GM04504 (cell line): ENCODE measurements around the gene SLC24A3.

ENCODE experiments used
- DNase-seq: peaks from one replicate; pipeline ENCODE4 v3.0.0-alpha.2; 2012; ENCODE audit warnings: low read depth

SLC24A3 gene

DNA sequence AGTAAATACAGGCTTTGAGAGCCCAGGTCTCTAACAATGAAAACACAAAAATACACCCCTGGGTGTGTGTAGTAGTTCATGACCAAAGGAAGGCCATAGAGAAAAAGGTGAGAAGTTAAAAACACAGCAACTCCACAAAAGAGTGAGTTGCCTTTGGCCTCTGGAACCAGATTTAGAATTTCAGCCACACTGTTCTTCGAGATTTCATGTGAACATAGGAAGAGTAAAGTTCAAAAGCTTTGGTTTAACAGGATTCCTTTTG is 502.1 kb downstream of the SLC24A3 start:
- no peak for DNase-seq

DNA sequence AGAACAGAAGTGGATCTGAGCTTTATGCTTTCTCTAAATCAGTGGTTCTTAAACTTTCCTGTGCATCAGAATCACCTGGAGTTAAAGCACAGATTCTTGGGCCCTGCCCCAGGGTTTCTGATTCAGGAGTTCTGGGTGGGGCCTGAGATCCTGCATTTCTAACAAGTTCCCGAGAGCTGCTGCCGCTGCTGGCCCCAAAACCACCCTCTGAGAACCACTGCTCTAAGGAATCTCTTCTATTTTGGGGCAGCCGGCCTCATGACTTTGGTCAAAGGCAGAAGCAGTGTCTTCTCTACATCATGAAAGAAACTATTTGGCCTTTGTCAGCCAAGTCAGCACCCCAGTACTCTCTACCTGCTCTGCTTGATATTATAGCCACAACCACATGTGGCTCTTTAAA is 503.5 kb downstream of the SLC24A3 start:
- DNase-seq: no peak

DNA sequence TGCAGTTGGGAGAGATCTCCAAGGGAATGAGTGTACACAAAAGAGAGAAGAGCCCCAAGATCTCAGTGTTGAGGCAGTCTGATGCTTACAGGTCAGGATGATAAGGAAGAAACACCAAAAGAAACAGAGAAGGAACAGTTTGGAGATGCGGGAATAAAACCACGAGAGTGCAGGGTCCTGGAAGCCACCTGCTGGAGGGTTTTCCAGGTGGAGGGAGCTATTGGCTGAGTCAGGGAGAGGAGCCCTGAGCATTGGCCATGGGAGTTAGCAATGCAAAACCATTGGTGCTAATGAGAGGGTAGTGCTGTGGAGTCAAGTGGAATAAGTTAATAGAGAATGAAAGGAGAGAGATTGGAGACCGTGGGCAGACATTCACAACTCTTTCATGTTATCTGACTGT is 506.4 kb downstream of the SLC24A3 start:
- DNase-seq: no peak

DNA sequence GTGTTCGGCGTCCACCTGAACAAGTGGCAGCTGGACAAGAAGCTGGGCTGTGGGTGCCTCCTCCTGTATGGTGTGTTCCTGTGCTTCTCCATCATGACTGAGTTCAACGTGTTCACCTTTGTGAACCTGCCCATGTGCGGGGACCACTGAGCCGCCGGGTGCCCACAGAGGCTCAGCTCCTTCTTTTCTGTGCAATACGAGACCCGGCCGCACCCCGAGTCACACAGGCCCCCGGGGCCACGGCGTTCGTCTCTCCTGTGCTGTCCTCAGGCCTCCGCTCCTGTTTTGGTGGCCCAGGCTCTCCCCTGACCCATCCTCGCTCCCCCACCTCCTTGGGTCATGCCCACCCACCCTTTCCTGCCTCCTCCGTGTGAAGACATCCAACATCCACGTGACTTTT is 508.5 kb downstream of the SLC24A3 start:
- DNase-seq: no peak

DNA sequence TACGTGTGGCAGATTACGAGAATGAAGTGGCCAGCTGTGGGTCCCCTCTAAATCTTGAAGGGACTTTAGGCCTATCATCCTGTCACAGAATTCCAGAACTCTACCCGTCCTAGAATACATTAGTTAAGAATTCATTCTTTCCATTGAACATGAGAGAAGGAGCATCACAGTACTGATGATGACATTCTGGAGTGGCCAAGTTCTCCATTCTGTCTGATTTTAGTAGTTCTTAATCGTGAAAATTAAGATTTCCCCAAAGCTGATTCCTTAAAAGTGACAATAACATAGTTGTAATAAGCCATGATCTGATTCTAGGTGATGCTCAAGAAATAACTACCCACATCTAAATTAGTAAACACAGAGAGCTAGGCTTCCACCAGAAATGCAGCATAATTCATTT is 510.6 kb downstream of the SLC24A3 start:
- no peak for DNase-seq

DNA sequence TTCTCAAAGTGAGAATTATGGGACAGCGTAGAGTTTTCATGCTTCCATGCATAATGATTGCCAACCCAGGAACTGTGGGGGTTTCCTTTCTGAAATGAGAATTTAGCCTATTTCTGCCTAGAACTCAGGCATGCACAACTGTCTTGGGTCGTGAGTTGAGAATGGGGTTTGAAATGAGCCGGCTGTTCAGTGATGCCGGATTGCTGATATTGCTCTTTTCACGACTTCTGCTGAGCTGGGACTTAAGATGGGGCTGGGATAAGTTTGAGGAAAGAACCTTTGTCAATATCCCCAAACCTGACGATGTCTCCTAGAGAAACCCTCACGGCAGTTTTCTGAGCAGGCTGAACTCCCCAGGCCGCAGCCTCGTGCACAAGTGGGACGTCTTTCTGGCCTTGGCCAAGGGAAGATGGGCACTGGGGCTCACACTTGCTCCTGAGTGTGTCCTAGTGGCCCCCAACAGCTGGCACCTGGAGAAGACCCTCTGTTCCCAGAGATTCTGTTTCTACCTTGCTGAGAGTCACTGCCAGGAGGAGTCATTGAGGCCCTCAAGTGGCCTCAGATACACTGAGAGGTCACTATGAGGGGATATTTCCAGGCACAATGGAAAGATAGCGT is 511.5 kb downstream of the SLC24A3 start:
- DNase-seq: no peak

DNA sequence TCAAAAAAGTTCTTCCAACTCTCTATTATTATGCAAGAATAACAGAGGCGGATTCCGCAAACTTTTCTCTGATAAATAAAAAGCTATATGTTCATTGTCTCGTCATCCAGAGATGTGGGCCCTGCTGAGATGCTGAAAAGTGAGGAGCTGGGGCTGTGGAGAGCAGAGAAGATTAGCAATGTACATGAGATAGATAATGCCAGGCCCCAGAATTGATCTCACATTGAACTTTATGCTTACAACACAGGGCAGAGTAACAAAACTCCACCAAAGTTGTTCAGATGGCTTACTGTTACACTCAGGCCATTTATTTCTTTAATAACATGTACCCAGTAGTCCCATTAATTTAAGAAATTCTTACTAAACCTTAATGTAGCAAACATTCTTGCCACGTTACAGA is 512.9 kb downstream of the SLC24A3 start:
- no peak for DNase-seq

DNA sequence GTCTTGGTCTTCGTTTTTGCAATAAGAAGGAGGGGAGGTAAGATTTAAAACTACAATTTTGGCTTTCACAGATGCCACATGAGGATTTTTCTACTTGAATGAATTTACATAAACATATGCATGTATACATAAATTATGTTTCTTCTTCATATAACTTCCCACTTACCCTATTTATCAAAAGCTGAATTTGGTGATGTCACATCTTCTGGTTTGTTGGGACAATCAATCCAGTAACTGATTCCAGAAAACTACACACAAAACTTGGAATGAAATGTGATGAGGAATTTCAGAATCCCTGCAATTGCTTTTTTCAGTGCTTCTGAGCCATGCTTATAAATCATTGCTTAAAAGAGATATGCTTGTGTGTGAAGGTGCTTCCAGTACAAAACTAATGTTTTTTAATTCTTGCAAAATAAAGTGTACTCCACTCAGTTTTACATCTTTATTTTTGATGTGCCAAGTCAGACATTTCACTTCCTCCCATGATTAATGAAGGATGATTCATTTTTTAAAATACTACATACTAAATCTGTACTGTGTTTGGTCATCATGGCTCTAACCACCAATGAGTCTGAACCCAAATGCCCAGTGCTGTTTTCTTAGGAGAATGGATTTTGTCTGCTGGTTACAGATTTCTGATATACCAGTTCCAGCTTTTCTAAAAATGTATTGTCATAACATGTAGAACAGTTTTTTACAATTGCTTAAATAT is 513.5 kb downstream of the SLC24A3 start:
- DNase-seq: no peak

DNA sequence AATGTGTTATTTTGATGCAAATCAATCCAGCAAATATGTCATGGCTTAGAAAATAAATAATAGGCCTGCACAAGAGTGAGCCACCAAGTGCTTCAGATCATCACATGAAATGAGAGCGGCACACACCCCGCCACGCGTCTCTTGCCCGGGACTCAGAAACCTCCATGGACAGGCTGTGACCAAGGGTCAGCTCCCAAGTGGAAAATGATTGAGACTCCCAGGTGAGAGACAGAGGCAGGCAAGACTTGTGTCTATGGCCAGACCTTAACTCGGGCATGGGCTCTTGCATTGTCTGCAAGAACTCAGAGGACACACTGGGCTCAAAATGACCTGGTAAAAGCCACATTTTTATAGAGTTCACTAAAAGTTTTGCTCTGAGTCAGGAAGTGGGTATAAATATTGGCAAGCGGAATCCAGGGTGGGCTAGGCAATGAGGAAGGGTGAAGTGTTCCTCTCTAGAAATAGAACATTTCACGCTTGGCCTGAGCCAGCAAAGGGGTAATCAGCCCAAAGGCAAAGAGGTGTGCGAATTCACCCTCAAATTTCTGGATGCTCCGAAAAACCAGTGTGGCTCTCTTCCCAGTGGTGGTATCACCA is 514.9 kb downstream of the SLC24A3 start:
- DNase-seq: no peak

DNA sequence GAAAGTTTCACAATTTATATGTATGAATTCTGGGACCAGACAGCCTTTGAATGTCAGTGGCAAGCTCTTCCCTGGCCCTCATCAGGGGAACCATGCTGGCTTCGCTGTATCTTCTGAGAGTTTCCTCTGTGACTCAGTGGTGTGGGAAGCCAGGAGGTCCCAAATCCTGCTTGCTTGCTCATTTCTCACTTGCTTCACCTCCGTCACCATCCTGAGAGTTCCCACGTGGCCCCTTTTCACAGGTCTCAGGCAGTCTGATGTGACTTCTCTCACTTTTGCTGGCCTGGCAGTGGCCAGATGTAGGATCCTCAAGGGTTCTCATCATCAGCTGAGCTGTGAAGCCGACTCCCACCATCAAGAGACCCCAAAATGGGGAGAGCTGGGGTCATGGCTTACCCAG is 517.2 kb downstream of the SLC24A3 start:
- DNase-seq: no peak

DNA sequence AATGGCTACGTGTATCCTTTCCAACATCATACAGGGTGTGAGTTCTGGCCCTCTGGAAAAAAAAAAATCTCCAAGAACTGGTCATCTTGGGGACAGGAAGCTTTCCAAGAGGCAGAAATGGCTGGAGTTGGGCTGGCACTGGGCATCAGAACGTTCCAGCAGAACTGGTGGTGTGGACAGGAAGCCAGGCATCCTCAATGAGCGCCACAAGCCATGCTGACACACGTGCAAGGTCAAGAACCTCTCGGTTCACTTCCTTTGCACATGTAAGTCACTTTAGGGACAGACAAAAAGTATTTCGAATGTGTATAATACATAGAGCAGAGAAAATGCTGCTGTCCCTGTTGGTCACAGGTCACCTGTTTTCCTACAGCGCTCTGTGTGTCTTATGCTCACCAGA is 518.3 kb downstream of the SLC24A3 start:
- DNase-seq: no peak

DNA sequence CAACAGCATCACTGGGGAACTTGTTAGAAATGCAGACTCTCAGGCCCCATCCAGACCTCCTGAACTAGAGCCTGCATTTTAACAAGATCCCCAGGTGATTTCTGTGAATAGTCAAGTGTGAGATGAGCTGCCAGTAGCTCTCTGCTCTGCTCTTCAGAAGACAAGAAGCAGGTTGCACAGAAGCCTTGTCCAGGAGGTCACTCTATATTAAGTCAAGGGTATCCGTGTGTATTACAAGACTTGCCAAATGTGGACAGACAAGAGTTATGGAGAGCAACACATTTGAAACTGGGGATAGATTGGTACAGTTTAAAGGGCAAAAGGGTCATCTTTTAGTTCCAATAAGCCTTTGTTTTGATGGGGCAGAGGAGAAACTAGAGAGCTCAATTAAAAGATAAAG is 522.4 kb downstream of the SLC24A3 start:
- DNase-seq: no peak

DNA sequence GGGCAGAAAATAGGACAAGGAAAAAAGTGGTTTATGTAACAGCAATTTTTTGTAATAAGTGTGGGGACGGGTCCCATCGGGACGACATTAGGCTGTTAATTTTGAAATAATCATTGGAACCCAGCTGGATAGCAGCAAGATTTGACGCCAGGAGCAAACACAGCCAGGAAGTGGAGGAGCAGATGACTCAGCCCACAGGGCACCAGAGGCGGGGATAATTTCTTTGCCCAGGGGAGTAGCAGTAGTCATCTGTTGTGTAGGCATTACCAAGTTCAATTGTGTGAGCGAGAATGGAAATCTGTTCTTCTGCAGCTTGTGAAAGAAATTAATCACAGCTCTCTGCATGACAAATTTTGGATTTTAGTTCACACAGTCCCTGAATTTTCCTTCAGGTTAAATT is 523.0 kb downstream of the SLC24A3 start:
- peak; percentile 65 for DNase-seq

DNA sequence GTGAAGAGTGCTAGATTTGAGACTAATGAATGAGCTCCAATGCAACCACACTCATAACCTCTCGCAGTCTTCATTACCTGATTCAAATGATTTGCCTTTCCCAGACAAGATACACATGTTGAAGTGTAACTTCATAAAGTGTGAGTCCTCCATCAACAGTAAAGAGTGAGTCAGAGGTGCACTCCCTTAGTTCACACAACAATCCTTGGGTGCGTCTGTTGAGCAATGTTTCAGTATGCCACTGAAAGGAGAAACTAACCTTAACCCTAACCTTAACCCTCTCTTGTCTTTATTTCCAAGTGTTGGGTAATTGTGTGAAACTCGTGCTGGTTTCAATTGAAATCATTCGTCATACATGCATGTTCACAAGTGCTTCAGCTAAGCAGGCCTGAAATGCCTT is 524.6 kb downstream of the SLC24A3 start:
- DNase-seq: peak; percentile 41

DNA sequence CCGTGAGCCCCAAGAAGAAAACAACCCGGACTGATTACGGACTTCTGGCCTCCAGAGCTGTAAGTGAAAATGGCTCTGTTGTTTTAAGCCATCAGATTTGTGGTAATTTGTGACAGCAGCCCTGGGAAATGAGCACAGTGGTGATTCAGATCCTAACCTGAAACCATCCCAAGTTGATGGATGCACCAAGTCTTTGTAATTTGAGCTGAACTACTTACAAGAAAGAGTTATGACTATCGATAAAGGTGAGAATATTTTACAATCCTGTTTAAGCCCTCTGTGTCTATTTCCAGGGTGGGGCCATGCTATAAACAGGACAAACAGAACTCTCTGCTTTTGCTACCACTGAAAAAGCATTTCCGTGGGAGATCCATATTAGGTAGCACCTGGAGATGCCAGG is 526.5 kb downstream of the SLC24A3 start:
- no peak for DNase-seq

DNA sequence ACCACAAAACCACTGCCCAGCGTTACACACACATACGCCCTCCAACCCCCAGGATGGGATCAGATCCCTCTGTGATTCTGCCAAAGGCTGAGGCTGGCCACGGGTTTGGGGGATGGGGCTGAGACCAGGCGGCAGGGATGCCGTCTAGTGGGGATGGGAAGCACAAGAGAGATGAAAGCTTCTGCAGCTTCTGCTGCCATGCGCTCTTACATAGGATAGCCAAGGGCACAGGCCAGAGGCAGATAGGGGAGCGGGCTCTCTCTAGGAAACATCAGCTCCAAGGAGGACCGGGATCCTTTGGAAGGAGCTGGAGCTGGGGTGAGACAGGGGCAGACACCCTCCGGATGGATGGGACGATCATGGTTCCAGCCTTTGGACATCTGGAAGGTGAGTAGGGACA is 526.9 kb downstream of the SLC24A3 start:
- no peak for DNase-seq

DNA sequence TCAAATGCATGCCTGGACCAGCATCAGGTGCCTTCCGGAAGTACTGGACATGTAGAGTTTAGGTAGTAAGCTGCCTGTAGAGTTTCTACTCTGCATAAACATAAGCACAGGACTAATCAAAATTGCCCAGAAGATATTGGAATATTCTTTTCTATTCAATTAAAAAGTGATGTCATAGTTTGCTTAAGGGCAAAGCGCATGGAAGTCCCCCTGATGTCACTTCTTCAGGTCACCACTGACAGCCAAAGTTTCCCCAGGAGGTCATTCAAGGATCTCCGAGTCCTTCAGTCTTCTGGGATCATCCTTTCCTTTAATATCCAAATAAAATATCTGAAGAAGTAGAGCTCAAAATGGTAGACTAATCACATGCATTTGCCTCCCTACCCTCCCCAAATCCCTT is 528.1 kb downstream of the SLC24A3 start:
- no peak for DNase-seq

DNA sequence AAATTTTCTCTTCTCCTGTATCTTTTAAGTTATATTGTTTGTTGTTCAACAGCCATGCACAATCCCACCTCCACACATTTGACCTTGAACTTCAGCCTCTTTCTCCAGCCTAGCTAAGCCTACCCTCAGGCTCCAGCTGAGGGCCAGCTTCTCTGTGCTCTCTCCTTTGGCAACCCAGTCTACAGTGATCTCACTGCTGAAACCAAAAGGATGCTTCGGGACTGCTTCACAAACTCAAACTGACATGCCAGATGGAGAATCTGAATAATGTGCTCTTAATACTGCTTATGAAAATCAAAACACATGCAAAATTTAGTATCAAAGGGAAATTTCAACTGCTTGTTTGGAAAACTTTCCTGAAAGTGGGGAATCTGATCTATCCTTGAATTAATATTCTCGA is 529.5 kb downstream of the SLC24A3 start:
- no peak for DNase-seq

DNA sequence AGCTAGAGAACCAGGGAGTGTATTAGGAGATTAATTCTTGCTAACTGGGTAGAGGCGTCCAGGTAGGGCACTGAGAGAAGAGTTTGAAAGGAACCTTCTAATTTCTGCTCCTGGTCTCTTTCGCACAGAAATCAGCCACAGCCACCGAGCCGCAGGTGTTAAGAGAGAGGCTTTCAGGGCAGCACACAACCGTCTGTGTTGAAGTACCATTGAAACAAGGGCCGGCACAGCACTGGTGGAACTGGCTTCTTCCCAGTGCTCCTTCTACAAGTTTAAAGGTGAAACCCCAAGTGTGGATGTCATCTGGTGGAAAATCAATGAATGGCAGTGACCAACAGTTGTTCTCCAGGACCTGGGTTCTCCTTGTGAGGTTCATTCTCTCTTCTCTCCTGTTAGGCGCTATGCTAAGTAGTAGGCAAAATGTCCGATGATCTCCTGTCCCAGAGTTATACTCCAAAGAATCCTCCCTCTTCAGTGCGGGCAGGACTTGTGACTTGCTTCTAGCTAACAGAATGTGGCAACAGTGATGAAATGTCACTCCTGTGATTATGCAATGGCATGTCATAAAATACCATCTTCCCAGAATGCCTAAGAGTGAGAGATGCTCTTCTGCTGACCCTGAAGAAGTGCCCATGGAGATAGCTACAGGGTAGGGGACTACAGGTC is 530.7 kb downstream of the SLC24A3 start:
- DNase-seq: no peak

DNA sequence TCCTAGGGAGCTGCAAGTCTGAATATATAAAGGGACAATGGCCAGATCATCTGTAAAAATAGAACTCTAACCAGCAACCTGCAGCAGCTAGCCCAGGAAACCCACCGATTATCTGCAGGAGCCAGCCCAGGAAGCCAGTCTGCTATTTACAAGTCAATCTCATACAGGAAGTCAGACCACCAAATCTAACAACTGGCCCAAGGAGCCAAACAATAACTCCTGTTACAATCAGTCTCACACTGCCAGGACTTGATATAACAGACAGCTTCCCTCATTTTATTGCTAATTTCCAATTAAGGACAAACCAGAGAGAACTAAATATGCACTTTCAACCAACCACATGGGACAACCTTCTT is 531.2 kb downstream of the SLC24A3 start:
- DNase-seq: no peak

DNA sequence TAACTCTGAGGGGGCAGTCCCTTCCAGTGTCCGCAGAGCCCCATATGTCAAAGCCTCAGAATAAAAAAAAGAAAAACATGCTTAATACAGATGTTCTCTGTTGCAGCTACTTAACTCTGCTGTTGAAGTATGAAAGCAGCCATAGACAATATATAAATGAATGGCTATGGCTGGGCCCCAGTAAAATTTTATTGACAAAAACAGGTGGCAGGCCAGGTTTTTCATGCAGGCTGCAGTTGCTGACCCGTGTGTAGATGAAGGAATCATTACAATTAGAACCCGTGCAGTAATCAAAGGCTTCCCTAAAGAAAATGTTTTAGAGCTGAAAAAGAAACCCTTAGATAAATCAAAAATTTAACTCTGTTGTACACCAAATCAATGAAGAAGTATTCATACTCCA is 532.7 kb downstream of the SLC24A3 start:
- no peak for DNase-seq

DNA sequence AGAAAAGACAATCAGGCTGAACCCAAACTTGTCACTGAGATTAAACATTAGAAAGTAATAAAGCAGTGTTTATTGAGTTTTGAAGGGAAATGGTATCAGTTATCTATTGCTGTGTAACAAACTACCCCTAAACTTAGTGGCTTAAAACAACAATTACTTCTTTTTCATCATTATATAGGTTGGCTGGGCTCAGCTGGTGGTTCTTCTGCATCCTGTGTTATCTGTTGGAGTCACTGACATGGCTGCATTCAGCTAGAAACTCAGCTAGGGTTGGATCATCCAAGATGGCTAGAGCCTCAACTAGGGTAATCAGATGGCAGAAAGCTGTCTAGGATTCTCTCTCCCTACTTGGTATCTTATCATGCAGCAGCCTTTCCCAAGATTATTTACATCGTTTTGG is 533.1 kb downstream of the SLC24A3 start:
- DNase-seq: no peak

DNA sequence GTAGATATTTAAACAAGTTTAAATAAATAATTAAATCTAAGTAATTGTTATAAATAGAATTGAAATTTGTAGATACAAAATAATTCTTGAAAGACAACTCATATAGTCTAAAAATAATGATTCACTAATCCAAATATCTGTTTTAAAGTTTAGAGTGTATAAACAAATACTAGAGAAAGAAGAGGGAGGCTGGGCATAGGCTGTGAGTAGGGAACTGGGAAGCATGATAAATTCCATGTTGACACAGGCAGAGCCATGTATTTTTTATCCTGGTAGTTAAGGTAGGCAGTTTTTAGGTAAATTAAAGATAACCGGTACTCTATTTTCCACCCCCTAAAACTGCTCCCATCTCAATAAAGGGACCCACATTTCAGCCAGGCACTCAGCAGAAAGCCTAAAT is 534.0 kb downstream of the SLC24A3 start:
- DNase-seq: no peak

DNA sequence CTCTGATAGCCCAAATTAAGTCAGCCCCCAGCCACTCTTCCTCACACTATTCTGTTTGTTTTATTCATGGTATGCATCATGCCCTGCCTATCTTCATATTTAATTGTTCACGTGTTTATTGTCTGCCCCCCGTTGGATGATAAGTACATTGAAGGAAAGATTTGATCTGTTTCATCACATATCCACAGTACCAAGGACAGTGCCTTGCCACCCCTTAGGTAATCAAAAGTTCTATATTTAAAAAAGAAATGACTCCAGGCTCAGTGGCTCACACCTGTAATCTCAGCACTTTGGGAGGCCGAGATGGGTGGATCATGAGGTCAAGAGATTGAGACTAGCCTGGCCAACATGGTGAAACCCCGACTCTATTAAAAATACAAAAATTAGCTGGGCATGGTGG is 535.5 kb downstream of the SLC24A3 start:
- no peak for DNase-seq
